SK-N-SH (cell line): ENCODE data around the gene PGD. TPM values are rescaled to one million over a fixed set of nuclear protein-coding genes. Genes with fewer than 3 reads are reported as not detected.

Experiments used
- CTCF ChIA-PET: fragments of 300-600, 350-600 bp; formaldehyde crosslinking; extraction: SDS; loops from one replicate; lab custom pipeline; 2021; lab: Yijun Ruan, JAX
- POLR2A ChIA-PET: fragments of 350-600 bp; sonication (Branson Sonifier 250); formaldehyde crosslinking; extraction: SDS; loops from one replicate; lab custom pipeline; 2020; ENCODE audit warnings: antibody characterized with exemption, inconsistent platforms; lab: Yijun Ruan, JAX
- DNase-seq: peaks from one replicate; pipeline ENCODE4 v3.0.0; 2012
- H2AFZ ChIP-seq: fragments of 200-600 bp; sonication (generic); 2 replicates; pipeline ENCODE4 v1.8.1; 2016; ENCODE audit warnings: antibody characterized with exemption, mild to moderate bottlenecking, low read depth
- H3F3A ChIP-seq: fragments of 200-600 bp; sonication (generic); replicated peaks from 2 replicates; pipeline ENCODE3; 2016; ENCODE audit warnings: antibody characterized with exemption, mild to moderate bottlenecking; ENCODE audit not compliant: insufficient read depth
- H3K27ac ChIP-seq, 2 experiments: fragments of 200-500 bp in 1 of 2; fragments of 200-600 bp in 1 of 2; sonication (Bioruptor generic) in 1 of 2; sonication (generic), shearing (Covaris generic) in 1 of 2; 2 replicates each; pipeline versions ENCODE4 v1.5.1 to v1.6.1; 2014 to 2016; ENCODE audit warnings: low read depth in 2 of 2, inconsistent platforms in 1 of 2, low read length in 1 of 2, mild to moderate bottlenecking in 1 of 2, mixed read lengths in 1 of 2
- H3K27me3 ChIP-seq: fragments of 200-600 bp; sonication (generic), shearing (Covaris generic); 2 replicates; pipeline ENCODE4 v1.6.1; 2016; ENCODE audit warnings: mixed run types; ENCODE audit not compliant: insufficient read depth
- H3K36me3 ChIP-seq, 2 experiments: fragments of 200-500 bp in 1 of 2; fragments of 200-600 bp in 1 of 2; sonication (Bioruptor generic) in 1 of 2; sonication (generic) in 1 of 2; replicated peaks in 1 of 2; 2 replicates each; pipeline versions ENCODE3 to v1.5.1; 2014 to 2016; ENCODE audit warnings: low read length in 1 of 2, mild to moderate bottlenecking in 1 of 2; ENCODE audit not compliant: insufficient read depth in 2 of 2, control insufficient read depth in 1 of 2
- H3K4me1 ChIP-seq, 2 experiments: fragments of 200-500 bp in 1 of 2; fragments of 200-600 bp in 1 of 2; sonication (Bioruptor generic) in 1 of 2; sonication (generic), shearing (Covaris generic) in 1 of 2; 2 replicates each; pipeline versions ENCODE4 v1.5.1 to v1.6.1; 2014 to 2016; ENCODE audit warnings: low read depth in 1 of 2, low read length in 1 of 2, mixed run types in 1 of 2; ENCODE audit not compliant: insufficient read depth in 2 of 2, control insufficient read depth in 1 of 2
- H3K4me2 ChIP-seq: fragments of 200-600 bp; sonication (generic), shearing (Covaris generic); 2 replicates; pipeline ENCODE4 v1.6.1; 2017; ENCODE audit warnings: mixed run types
- H3K4me3 ChIP-seq, 2 experiments: fragments of 200-500 bp in 1 of 2; fragments of 200-600 bp in 1 of 2; sonication (Bioruptor generic) in 1 of 2; sonication (generic), shearing (Covaris generic) in 1 of 2; 2 replicates each; pipeline versions ENCODE4 v1.5.1 to v1.8.1; 2014 to 2016; ENCODE audit warnings: low read depth in 2 of 2, inconsistent platforms in 1 of 2, low read length in 1 of 2, mild to moderate bottlenecking in 1 of 2, mixed read lengths in 1 of 2, moderate library complexity in 1 of 2
- H3K79me2 ChIP-seq: fragments of 200-600 bp; sonication (generic); 2 replicates; pipeline ENCODE4 v1.8.1; 2017; ENCODE audit warnings: mild to moderate bottlenecking; ENCODE audit not compliant: insufficient read depth
- H3K9ac ChIP-seq: fragments of 200-600 bp; sonication (generic); 2 replicates; pipeline ENCODE4 v1.6.1; 2017; ENCODE audit warnings: mixed run types
- H3K9me2 ChIP-seq: fragments of 200-600 bp; sonication (generic); 2 replicates; pipeline ENCODE4 v1.6.1; 2017; ENCODE audit warnings: mixed run types
- H3K9me3 ChIP-seq: fragments of 200-600 bp; sonication (generic); 2 replicates; pipeline ENCODE4 v1.6.1; 2017; ENCODE audit warnings: mixed run types, mild to moderate bottlenecking, moderate library complexity
- H4K20me1 ChIP-seq: fragments of 200-600 bp; sonication (generic); 2 replicates; pipeline ENCODE4 v1.6.1; 2017; ENCODE audit warnings: mild to moderate bottlenecking, mixed run types; ENCODE audit not compliant: insufficient read depth
- CTCF ChIP-seq: fragments of 200-600 bp; sonication (generic); IDR thresholded peaks from 2 replicates; pipeline ENCODE4 v1.6.1; 2017; ENCODE audit warnings: antibody characterized with exemption, mild to moderate bottlenecking, moderate library complexity
- ELF1 ChIP-seq: IDR thresholded peaks from 2 replicates; pipeline ENCODE4 v1.4.0; 2012
- EP300 ChIP-seq, 2 experiments: IDR thresholded peaks; 2 replicates each; pipeline versions ENCODE4 v1.4.0 to v1.6.1; 2012; ENCODE audit warnings: borderline replicate concordance in 1 of 2, low read depth in 1 of 2, low read length in 1 of 2
- FOSL2 ChIP-seq: IDR thresholded peaks from 2 replicates; pipeline ENCODE4 v1.4.0; 2012; ENCODE audit warnings: low read depth, mild to moderate bottlenecking, moderate library complexity, borderline replicate concordance
- FOXM1 ChIP-seq: IDR thresholded peaks from 2 replicates; pipeline ENCODE4 v1.4.0; 2012; ENCODE audit warnings: low read depth, mild to moderate bottlenecking
- GABPA ChIP-seq: IDR thresholded peaks from 2 replicates; pipeline ENCODE4 v1.4.0; 2012; ENCODE audit warnings: low read depth, mild to moderate bottlenecking
- GATA2 ChIP-seq: sonication (generic); formaldehyde crosslinking; IDR thresholded peaks from 2 replicates; pipeline ENCODE4 v1.5.0; 2020; ENCODE audit warnings: mild to moderate bottlenecking, missing genetic modification reagents
- JUND ChIP-seq: IDR thresholded peaks from 2 replicates; pipeline ENCODE4 v1.4.0; 2012
- MAX ChIP-seq: IDR thresholded peaks from 2 replicates; pipeline ENCODE4 v1.4.0; 2012; ENCODE audit warnings: low read depth
- MEF2A ChIP-seq: IDR thresholded peaks from 2 replicates; pipeline ENCODE4 v1.4.0; 2012; ENCODE audit warnings: low read depth, borderline replicate concordance
- NRF1 ChIP-seq: IDR thresholded peaks from 2 replicates; pipeline ENCODE4 v1.6.1; 2012; ENCODE audit warnings: low read depth, mild to moderate bottlenecking, low read length
- PBX3 ChIP-seq: IDR thresholded peaks from 2 replicates; pipeline ENCODE4; 2012
- RAD21 ChIP-seq: IDR thresholded peaks from 2 replicates; pipeline ENCODE4 v1.6.1; 2012; ENCODE audit warnings: mild to moderate bottlenecking, low read length
- RFX5 ChIP-seq: IDR thresholded peaks from 2 replicates; pipeline ENCODE4 v1.6.1; 2012; ENCODE audit warnings: mild to moderate bottlenecking, improper control_type of control experiment, low read length
- RXRA ChIP-seq: IDR thresholded peaks from 2 replicates; pipeline ENCODE4 v1.4.0; 2012; ENCODE audit warnings: low read depth, mild to moderate bottlenecking, borderline replicate concordance
- SIN3A ChIP-seq: IDR thresholded peaks from 2 replicates; pipeline ENCODE4 v1.6.1; 2012; ENCODE audit warnings: low read depth, mild to moderate bottlenecking, low read length, moderate library complexity, borderline replicate concordance
- TAF1 ChIP-seq: IDR thresholded peaks from 2 replicates; pipeline ENCODE4 v1.6.1; 2012; ENCODE audit warnings: low read depth, mild to moderate bottlenecking, low read length, moderate library complexity, borderline replicate concordance
- USF2 ChIP-seq: fragments of 150-350 bp; IDR thresholded peaks from 2 replicates; pipeline ENCODE4 v1.6.1; 2017; ENCODE audit warnings: antibody characterized with exemption, low read length, low read depth, borderline replicate concordance
- YY1 ChIP-seq: IDR thresholded peaks from 2 replicates; pipeline ENCODE4 v1.4.0; 2012; ENCODE audit warnings: low read depth, mild to moderate bottlenecking
- WGBS: methylation state at CpG from one replicate; pipeline ENCODE4 v1.1.6; 2017; ENCODE audit warnings: low lambda C conversion rate; 5-methylcytosine and 5-hydroxymethylcytosine counted together
- polyA plus RNA-seq, 3 experiments: library from polyadenylated mRNA; depleted of rRNA; stranded (reverse); fragments of >200 nt; gene quantifications; 2 replicates each; pipeline ENCODE4 v1.2.3, GENCODE V29; 2012

PGD gene
- polyA plus RNA-seq, 1 of the 3 experiments (the other 2 are of a cell fraction): 76.2 TPM

GRCh38 chr1:10353693-10354092 is 45.2 kb upstream of the PGD start:
- no peak for DNase-seq
- ChIA-PET CTCF (interaction anchor here (1.0 kb wide), 1 partner anchor 16 kb away, joined by 3 read pairs; no protein-coding TSS in a partner anchor), POLR2A (no interaction called here)

DNA sequence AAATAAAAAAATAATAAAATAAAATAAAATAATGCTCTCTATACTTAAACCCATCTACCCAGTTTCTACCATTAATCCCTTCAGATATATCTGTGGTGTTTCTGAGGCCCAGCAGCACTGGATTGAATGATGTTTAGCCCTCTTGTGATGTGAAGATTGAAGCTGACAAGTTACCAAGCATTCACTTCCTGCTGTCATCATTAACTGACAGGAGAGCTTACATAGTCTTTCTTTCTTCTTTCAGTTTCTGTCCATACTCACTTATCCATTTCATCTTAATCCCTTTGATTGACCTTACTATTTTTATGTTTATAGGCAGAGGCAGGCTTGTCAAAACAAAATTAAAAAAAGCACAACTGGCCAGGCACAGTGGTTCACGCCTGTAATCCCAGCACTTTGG is 38.8 kb upstream of the PGD start:
- ChIA-PET CTCF (interaction anchor here (1.1 kb wide), 1 partner anchor 207 kb away, joined by 3 read pairs; no protein-coding TSS in a partner anchor), POLR2A (no interaction called here)
- no peak for DNase-seq
- Histone ChIP-seq H3K9me3 (no peaks in the 10 kb centered on the region), H3K4me3 (no peak overlapping the region), H3K4me1 (no peaks in the 10 kb centered on the region), H3K36me3 (peaks cover 9 to 12% of the 10 kb centered on the region in 2 experiments), H3K79me2 (no peaks in the 10 kb centered on the region), H3K9me2 (no peaks in the 10 kb centered on the region), H3K27me3 (no peaks in the 10 kb centered on the region), H2AFZ (no peak overlapping the region), H3K9ac (no peak overlapping the region), H4K20me1 (no peaks in the 10 kb centered on the region), H3F3A (no peaks in the 10 kb centered on the region), H3K4me2 (no peak overlapping the region), H3K27ac (no peak overlapping the region)
- 100% methylated on average over 1 of the region's 1 CpG for WGBS
- no peak for TF ChIP-seq PBX3
- TF ChIP-seq MEF2A: no peak
- no peak for TF ChIP-seq USF2
- no peak for TF ChIP-seq RFX5
- TF ChIP-seq GABPA: no peak
- TF ChIP-seq NRF1: no peak
- no peak for TF ChIP-seq JUND
- TF ChIP-seq FOSL2: no peak
- no peak for TF ChIP-seq EP300 (IDR thresholded peaks at IDR 0.05; ENCODE audit: borderline replicate concordance in 1 of 2, low read depth in 1 of 2, low read length in 1 of 2)

More at GRCh38 chr1:10353693-10354092, 45.2 kb upstream of the PGD start:
- Histone ChIP-seq H2AFZ (no peak overlapping the region), H3K9me2 (no peaks in the 10 kb centered on the region), H3K36me3 (peaks cover 20 to 22% of the 10 kb centered on the region in 2 experiments), H4K20me1 (no peaks in the 10 kb centered on the region), H3K9ac (no peak overlapping the region), H3K4me3 (no peak overlapping the region), H3K4me2 (no peak overlapping the region), H3K79me2 (no peaks in the 10 kb centered on the region), H3K27ac (no peak overlapping the region), H3K4me1 (no peaks in the 10 kb centered on the region), H3F3A (peaks cover 8% of the 10 kb centered on the region)
- WGBS: 75% methylated on average over 2 of the region's 2 CpGs
- TF ChIP-seq PBX3 (no peak), RAD21 (no peak), SIN3A (no peak), RXRA (no peak), TAF1 (no peak), GATA2 (no peak), JUND (no peak), FOXM1 (no peak), ELF1 (no peak), MEF2A (no peak), YY1 (no peak), MAX (no peak), CTCF (no peak), EP300 (IDR thresholded peaks at IDR 0.05; ENCODE audit: borderline replicate concordance in 1 of 2, low read depth in 1 of 2, low read length in 1 of 2) (no peak)
- TF ChIP-seq, all 33 proteins: peak for 0
- Histone ChIP-seq H3K27me3 (no peaks in the 10 kb centered on the region), H3K9me3 (no peaks in the 10 kb centered on the region)
